ENCODE measurements around the gene SYF2.

The SYF2 gene

DNA sequence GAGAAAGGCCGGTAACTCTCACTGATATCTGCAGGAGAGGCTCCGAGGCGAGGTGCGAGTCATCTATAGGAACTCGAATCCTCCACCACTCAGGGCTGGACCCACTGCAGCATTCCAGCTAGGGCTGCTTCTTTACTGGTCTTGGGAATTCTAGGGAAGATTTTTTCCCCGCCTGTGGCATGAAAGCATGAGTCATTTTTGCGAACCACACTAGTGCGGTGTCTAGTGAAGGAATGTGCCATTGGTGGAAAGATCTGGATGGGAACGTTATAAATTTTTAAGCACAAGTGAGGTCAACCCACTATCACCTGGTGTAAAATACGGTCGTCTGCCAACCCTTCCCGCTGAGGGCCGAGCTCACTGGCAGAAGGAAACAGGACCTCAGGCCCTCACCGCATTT, 49.7 kb downstream of the SYF2 start:
- no peak for DNase-seq

DNA sequence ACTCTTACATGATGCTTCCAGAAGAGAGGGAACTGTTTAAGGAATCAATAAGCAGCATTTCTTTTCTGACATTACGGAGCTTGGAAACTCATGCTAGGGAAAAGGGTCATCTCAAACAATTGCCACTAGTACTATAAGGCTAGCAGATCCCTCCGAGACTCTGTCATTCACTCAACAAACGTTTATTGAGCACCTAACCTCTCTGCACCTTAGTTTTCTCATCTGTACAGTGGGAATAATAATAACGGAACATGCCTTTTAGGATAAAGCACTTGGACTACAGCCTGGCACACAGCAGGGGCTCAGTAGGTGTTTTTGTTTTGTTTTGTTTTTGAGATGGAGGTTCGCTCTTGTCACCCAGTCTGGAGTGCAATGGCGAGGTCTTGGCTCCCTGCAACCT, 51.3 kb downstream of the SYF2 start:
- DNase-seq: no peak

DNA sequence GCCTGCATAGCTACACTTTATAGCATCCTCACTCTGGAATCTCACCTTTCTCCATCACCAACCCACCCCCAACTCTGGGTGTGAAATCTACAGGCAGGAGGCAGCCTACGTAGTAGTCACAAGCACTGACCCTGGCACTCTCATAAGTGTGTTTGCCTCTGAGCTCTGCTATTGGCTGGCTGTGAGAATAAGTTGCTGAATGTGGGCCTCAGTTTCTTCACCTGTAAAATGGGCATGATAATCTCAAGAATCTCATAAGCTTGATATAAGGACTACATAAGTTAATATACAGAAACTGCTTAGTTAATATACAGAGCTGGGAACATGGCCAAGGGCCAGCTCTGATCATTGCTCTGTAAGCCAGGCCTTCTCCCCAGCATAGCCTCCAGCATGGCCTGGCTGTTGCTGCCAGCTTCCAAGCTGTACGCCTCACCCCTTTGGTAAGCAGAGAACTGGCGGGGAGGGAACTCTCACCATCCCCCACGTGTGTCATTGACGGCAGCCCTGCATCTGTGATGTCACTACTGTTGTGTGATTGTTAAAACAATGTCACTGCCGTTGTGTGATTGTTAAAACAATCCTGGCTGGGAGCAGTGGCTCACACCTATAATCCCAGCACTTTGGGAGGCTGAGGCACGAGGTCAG, 53.3 kb downstream of the SYF2 start:
- no peak for DNase-seq

DNA sequence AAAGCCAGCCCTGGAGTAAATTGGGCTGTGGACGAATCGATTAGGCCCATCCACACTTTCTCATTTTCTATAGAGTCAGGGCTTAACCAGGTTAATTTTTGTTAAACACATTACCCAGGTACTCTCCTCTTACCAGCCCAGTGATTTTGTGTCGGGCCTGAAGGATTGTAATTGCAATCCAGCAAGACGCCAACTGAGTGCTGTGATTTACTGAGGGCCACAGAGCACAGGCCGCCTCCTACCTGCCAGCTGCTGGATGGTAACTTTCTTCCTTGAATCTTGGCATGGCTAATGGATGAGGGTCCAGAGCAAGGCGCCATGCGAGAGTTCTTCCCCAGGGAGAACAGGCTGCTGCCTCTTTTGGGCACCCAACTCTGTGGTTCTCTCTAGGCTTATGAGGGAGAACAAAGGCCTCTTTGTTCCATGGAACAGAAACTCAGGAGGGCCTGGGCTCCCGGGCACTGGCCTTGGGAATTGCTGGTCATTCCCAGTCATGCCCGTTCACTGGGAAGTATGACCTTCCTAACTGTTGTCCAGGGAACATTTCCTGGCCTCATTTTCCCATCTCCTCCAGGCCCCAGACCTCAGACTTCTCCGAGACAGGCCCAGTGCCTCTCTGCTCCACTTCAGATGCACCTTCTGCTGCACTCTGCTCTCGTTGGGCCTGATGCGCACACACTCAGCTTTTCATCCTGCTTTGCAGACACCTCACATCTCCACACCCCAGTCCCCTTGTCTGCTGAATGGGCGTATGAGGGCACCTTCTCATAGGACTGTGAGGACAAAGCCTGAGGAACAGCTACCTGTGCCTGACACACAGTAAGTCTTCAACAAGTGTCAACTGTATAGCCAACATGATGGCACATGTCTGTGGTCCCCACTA, 57.3 kb downstream of the SYF2 start:
- DNase-seq: no peak

DNA sequence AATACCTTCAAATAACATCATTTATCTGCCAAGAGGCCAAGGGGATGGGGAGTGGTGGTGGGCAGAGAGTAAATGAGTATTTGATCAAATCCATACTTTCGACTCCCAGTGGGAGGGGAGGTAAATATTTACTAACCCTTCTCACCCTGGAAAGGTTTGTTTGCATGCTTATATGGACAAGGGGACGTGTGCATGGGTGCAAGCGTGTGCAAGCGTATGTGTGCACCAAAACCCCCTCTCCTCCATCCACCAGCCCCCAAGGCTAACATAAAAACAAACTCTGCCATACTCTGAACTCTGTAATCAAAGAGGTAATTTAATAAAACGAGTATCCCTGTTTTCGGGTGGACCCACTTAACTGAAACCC, 58.0 kb downstream of the SYF2 start:
- DNase-seq: no peak

DNA sequence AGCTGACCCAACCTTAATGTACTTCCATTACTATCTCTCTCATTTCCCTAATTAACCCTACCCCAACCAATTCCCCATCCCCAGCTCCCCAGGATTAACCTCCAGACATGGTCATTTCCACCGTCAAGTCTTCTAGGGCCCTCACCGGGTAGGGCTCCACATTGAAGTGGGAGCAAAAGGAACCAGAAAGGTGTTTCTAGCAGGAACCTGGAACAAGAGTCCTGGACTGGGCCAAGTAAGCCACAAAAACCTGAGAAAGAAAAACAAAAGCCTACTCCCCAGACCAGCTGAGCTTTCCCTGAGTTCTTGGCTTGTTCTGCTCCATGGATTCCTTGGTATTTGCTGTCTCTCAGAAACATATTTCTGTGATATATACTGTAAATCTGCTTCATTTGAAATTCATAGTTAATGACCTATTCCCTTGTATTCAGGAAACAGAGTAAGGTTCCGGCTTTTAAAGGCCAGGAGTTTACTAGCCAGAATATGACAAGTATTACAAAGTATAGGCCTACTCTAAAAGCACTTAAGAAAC, 58.4 kb downstream of the SYF2 start:
- no peak for DNase-seq

All from NCI-H446 (cell line).